Measurements from ENCODE around the gene FIBP. TPM values are rescaled to one million over a fixed set of nuclear protein-coding genes. Genes with fewer than 3 reads are reported as not detected.

Gene FIBP
- total and polyA plus RNA-seq, 10 of the 15 experiments (the other 5 are each of a cell fraction or from before 2014, with no cell fraction given): 65.1 to 182 (median 94.6) TPM

- no peak for TF ChIP-seq NR2C1 (IDR thresholded peaks at IDR 0.05)
- no peak for TF ChIP-seq ZBTB33 (IDR thresholded peaks at IDR 0.05)
- TF ChIP-seq MYB (IDR thresholded peaks at IDR 0.05; ENCODE audit: borderline replicate concordance, low read depth, low read length): no peak
- TF ChIP-seq MLLT1 (IDR thresholded peaks at IDR 0.05): no peak
- TF ChIP-seq BACH1 (IDR thresholded peaks at IDR 0.05; ENCODE audit: borderline replicate concordance): peak; percentile 60; the same call in 1 of the 2 replicates
- peak in 1 of 2 experiments; percentile 92; a peak in 2 of 3 replicates for TF ChIP-seq EGR1 (IDR thresholded peaks at IDR 0.05; ENCODE audit: borderline replicate concordance in 1 of 2, low read depth in 2 of 2, low read length in 2 of 2)
- TF ChIP-seq CREM (IDR thresholded peaks at IDR 0.05; ENCODE audit: low read depth): no peak
- TF ChIP-seq FOXM1 (IDR thresholded peaks at IDR 0.05; ENCODE audit: low read depth, low read length): no peak
- TF ChIP-seq FOS (IDR thresholded peaks at IDR 0.05; ENCODE audit: borderline replicate concordance, extremely low read depth, insufficient read length): no peak
- TF ChIP-seq ATF3 (IDR thresholded peaks at IDR 0.05; ENCODE audit: borderline replicate concordance, extremely low read depth, low read depth, low read length): no peak
- TF ChIP-seq ETV6 (conservative IDR thresholded peaks at IDR 0.05 in 1 of 2, IDR thresholded peaks at IDR 0.05 in 1 of 2; ENCODE audit: borderline replicate concordance in 1 of 2, low read depth in 1 of 2): no peak
- no peak for TF ChIP-seq YBX1 (IDR thresholded peaks at IDR 0.05)
- TF ChIP-seq NRF1 (conservative IDR thresholded peaks at IDR 0.05; ENCODE audit: low read depth, low read length): no peak
- no peak for TF ChIP-seq MTA2 (IDR thresholded peaks at IDR 0.05; ENCODE audit: low read depth)
- TF ChIP-seq GABPA (IDR thresholded peaks at IDR 0.05; ENCODE audit: low read depth): no peak
- TF ChIP-seq SUPT20H (IDR thresholded peaks at IDR 0.05; ENCODE audit: borderline replicate concordance, control insufficient read depth, low read depth, low read length): no peak
- TF ChIP-seq SMAD5 (IDR thresholded peaks at IDR 0.05; ENCODE audit: low read depth): peak; percentile 91
- TF ChIP-seq NFIC (IDR thresholded peaks at IDR 0.05; ENCODE audit: low read depth, low read length): no peak
- no peak; the same call in 1 of the 2 replicates for TF ChIP-seq MAX (IDR thresholded peaks at IDR 0.05; ENCODE audit: low read depth, low read length)
- no peak for TF ChIP-seq MEF2B (IDR thresholded peaks at IDR 0.05; ENCODE audit: partially characterized antibody, poor library complexity, severe bottlenecking)
- no peak for TF ChIP-seq HSF1 (IDR thresholded peaks at IDR 0.05; ENCODE audit: low read depth, low read length)
- no peak for TF ChIP-seq ASH2L (IDR thresholded peaks at IDR 0.05; ENCODE audit: borderline replicate concordance, low read depth)
- TF ChIP-seq PML (IDR thresholded peaks at IDR 0.05; ENCODE audit: low read length): no peak
These were observed 29.0 kb downstream of the FIBP start (continued) for GRCh38 chr11:65859095-65859811.

Data from GM12878 (cell line).